ENCODE results near the gene VAT1L.
A peak's percentile ranks its signal among the peaks of the same experiment; 100 is the strongest.

DNA sequence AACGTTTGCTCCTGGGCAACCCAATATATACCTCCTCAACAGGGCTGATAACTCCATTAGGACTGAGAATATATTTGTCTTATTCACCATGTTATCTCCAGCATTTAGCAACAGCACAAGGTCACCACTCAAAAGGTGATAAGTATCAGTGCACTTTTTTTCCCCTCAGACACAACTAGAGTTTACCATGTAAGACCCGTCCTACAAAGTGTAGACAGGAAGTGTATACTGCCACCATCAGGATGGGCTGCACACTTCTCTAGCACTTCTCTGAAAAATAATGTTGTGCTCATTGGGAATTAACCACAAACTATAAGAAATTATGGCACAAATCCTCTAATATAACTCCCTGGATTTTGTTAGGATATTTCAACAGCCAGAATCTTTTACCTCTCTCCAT, 5.7 kb upstream of the VAT1L start:
- TF ChIP-seq, protein P1, sequence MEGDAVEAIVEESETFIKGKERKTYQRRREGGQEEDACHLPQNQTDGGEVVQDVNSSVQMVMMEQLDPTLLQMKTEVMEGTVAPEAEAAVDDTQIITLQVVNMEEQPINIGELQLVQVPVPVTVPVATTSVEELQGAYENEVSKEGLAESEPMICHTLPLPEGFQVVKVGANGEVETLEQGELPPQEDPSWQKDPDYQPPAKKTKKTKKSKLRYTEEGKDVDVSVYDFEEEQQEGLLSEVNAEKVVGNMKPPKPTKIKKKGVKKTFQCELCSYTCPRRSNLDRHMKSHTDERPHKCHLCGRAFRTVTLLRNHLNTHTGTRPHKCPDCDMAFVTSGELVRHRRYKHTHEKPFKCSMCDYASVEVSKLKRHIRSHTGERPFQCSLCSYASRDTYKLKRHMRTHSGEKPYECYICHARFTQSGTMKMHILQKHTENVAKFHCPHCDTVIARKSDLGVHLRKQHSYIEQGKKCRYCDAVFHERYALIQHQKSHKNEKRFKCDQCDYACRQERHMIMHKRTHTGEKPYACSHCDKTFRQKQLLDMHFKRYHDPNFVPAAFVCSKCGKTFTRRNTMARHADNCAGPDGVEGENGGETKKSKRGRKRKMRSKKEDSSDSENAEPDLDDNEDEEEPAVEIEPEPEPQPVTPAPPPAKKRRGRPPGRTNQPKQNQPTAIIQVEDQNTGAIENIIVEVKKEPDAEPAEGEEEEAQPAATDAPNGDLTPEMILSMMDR (IDR thresholded peaks at IDR 0.05; ENCODE audit: low read length), result 0 out of 2 replicates have a peak, but pooled peaks have one; percentile 8
- no peak for TF ChIP-seq EZH2phosphoT487 (IDR thresholded peaks at IDR 0.05; ENCODE audit: low read length)
